IMR-90 (cell line): ENCODE measurements around the gene LRRTM3.

Source experiments
- BHLHE40 ChIP-seq: fragments of 150-350 bp; IDR thresholded peaks from 2 replicates; pipeline ENCODE4 v1.6.1; 2016; ENCODE audit warnings: mild to moderate bottlenecking, low read depth, low read length
- TF ChIP-seq, protein P1 (sequence below): conservative IDR thresholded peaks from 2 replicates; pipeline ENCODE4 v1.5.1; 2012; ENCODE audit warnings: mild to moderate bottlenecking, low read depth, low read length, improper control_type of control experiment
- TF ChIP-seq, protein P2 (sequence below): fragments of 150-350 bp; IDR thresholded peaks from 2 replicates; pipeline ENCODE4 v1.6.1; 2017; ENCODE audit warnings: mild to moderate bottlenecking, antibody characterized with exemption, low read length, low read depth

GRCh38 chr10:66983475-66983818 lies 57.6 kb downstream of the LRRTM3 start:
- TF ChIP-seq, protein P1, sequence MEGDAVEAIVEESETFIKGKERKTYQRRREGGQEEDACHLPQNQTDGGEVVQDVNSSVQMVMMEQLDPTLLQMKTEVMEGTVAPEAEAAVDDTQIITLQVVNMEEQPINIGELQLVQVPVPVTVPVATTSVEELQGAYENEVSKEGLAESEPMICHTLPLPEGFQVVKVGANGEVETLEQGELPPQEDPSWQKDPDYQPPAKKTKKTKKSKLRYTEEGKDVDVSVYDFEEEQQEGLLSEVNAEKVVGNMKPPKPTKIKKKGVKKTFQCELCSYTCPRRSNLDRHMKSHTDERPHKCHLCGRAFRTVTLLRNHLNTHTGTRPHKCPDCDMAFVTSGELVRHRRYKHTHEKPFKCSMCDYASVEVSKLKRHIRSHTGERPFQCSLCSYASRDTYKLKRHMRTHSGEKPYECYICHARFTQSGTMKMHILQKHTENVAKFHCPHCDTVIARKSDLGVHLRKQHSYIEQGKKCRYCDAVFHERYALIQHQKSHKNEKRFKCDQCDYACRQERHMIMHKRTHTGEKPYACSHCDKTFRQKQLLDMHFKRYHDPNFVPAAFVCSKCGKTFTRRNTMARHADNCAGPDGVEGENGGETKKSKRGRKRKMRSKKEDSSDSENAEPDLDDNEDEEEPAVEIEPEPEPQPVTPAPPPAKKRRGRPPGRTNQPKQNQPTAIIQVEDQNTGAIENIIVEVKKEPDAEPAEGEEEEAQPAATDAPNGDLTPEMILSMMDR: no peak
- no peak for TF ChIP-seq BHLHE40
- TF ChIP-seq, protein P2, sequence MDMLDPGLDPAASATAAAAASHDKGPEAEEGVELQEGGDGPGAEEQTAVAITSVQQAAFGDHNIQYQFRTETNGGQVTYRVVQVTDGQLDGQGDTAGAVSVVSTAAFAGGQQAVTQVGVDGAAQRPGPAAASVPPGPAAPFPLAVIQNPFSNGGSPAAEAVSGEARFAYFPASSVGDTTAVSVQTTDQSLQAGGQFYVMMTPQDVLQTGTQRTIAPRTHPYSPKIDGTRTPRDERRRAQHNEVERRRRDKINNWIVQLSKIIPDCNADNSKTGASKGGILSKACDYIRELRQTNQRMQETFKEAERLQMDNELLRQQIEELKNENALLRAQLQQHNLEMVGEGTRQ: no peak
